DMS79 treated with DMSO at 0.1 percent for 48 hours (cell line): ENCODE results near the gene TUBAL3.
"Not testable (repeated sequence)": the region's sequence is repeated elsewhere in the genome, so short reads cannot be mapped to it uniquely, and the experiment has no call there.

Source experiments
- DNase-seq: peaks from one replicate; lab custom pipeline; 2025; lab: John Stamatoyannopoulos, UW

Gene TUBAL3

DNA sequence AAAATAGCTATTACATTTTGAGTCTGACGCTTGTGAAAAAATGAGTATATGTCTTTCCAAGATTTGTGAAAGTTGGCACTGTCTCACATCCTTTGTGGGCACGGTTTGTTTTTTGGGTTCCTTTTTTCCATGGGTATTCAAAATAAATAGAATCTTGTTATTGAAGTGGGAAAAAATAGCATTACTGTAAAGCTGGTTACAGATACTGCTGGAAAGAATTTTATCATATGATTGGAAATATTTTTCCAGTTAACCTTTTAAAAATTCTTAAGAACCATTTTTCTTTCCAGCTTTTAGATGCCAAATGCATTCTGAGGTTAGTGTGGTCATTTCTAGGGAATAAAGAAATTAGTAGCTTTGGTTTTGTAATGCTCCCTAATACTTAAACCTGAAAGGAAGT, 19.1 kb upstream of the TUBAL3 start:
- no peak for DNase-seq

DNA sequence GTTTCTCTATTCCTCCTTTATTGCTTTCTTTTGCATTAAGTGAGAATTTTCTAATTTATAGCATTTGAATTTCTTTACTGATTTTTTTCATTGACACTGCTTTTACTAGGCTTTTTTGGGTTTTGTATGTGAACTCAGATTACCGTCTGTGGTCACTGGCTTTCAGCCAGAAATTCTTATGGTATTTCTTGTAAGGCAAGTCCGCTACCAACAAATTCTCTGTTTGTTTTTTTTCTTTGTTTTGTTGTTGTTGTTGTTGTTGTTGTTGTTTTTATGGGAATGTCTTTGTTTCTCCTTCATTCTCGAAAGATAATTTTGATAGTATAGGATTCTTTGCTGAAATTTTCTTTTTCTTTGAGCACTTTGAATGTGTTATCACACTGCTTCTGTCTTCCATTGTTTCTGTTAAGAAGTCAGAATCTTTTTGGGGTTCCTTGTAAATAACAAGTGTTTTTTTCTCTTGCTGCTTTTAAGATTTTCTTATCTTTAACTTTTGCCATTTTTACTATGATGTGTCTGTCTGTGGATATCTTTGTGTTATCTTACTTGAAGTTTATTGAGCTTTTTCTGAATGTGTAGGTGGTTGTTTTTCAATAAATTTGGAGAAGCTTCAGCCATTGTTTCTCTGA, 15.0 kb upstream of the TUBAL3 start:
- no peak for DNase-seq

DNA sequence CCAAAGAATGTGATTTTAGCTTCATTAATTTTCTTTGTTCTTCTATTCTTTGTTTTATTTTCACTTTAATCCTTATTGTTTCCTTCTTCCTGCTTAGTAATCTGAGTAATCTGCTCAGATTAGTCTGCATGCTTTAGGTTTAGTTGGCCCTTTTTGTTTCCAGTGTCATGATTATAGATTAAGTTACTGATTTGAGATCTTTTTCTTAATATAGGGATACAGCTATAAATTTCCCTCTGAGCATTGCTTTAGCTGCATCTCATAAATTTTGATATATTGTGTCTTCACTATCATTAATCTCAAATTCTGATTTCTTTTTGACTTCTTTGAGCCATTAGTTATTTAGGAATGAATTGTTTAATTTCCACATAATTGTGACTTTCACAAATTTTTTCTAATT, 14.0 kb upstream of the TUBAL3 start:
- DNase-seq = no peak

DNA sequence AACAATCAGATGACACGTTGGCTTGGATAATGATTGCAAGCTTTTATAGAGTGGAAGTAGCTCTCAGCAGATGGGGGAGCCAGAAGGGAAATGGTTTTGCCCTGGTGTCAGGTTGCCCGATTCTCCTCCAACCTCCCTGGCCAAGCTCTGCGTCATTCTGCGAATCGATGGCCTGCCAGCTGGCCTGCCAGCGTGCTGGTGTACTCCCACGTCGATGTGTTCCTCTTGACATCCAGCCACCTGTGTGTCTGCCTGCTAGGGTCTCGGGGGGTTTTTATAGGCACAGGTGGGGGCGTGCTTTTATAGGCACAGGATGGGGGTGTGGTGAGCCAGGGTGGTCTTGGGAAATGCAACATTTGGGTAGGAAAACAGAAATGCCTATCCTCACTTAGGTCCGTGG, 12.4 kb upstream of the TUBAL3 start:
- DNase-seq = no peak

DNA sequence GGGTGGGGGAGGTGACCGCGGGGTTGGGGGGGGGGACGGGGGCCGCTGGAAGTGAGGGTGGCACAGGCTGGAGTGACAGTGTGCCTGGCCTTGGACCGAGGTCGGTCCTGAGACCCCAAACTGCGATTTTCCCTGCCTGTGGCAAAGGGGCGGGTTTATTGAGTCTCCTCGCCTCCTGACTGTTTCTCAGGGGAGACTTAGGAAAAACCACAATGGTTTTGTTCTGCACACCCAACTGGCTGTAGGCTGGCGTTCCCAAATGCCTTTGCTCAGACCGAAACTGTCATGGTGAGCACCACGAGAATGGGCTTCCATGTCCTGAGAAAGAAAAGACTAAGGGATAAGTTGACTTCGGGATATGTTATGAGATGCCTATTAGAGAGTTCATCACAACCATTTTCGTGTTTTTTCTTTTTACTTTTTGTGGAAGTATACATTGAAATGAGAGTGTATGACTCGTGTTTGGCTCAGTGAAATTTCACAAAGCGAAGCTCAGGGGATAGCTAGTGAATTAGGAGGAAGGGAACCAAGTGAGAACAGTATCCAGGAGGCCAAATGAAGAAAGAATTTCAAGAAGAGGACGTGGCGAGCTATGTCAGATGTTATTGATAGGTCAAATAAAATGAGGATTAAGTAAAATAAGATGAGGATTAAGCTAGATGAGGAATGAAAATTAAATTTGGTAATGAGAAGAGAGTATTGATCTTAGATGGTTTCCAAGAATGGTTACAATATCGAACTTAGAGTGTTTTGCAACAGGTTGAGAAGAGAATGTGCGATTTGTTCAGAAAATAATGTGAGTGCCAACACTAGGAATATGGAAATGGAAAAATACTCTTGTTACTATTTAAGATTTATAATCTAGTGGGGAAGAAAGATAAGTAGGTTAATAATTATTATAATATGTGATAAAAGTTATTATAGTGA, 8.6 kb upstream of the TUBAL3 start:
- peak; percentile 13 for DNase-seq

DNA sequence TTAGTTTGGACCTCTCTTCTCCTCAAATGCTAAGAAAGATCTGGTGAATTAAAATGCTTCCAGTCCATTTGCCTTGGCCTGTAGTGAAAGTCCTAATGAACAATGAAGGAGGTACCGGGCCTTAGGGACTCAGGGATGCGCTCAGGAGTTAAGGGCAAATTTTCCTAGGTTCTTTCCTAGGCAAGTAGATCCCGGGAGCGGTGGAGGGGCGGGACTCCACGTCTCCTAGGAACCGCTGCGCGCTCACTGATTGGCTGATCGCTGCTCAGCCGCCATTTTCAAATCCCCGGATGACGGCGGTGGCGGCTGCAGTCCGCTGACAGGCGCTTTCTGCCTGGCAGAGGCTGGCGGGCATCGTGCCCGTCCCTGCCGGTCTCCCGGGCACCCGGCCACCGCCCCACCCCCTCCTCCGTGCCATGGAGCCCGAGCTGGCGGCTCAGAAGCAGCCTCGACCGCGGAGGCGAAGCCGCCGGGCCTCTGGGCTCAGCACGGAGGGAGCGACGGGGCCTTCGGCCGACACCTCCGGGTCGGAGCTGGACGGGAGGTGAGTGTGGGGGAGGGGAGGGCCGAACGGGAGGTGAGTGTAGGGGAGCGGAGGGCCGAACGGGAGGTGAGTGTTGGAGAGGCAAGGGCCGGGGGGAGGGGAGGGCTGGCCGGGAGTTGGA, 7.8 kb upstream of the TUBAL3 start, which contains the start of gene NET1:
TSS of gene NET1 (plus strand) at position 281 of the 665 bp plus-strand sequence. CDS start at position 417, 136 bp downstream.
- DNase-seq = peak; percentile 66

DNA sequence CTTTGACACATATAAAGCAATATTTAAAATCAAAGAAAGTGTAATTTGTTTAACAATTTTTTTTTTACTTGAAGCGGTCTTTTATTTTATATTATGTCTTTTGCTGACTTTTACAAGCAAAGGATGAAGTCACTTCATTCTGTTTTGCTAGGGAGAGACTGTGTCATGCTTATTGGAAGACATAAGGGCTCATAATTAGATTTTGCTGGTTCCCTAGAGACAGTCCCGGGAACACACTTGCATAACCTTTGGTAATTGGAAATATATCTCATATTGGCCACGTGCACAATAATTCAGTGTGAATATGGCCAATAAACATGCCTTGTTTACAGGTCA, 7.3 kb upstream of the TUBAL3 start:
- no peak for DNase-seq

DNA sequence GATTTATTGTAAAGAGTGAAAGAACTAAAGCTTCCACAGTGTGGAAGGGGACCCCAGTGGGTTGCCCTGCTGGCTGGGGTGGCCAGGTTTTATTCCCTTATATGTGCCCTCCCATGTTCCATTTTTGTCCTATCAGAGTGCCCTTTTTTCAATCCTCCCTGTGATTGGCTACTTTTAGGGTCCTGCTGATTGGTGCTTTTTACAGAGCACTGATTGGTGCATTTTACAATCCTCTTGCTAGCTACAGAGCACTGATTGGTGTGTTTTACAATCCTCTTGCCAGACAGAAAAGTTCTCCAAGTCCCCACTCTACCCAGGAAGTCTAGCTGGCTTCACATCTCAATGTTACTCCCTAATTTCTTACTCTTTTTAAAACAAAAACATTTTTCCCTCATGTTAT, 6.2 kb upstream of the TUBAL3 start:
- DNase-seq = not testable (repeated sequence)

DNA sequence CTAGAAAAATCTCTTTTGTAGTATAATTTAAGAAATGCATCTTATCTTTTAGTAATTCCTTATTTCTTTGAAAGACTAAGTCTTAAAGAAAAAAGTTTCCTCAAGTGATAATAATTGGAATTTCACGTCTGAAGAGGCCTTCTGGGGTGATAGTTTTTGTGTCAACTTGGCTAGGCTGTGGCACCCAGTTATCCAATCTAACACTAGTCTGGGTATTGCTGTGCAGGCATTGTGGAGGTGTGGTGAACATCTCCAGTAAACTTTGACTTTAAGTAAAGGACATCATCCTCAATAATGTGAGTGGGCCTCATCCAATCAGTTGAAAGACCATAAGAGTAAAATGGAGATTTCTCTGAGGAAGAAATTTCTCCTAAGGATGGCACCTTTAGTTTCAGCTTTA, 2.3 kb upstream of the TUBAL3 start:
- no peak for DNase-seq

DNA sequence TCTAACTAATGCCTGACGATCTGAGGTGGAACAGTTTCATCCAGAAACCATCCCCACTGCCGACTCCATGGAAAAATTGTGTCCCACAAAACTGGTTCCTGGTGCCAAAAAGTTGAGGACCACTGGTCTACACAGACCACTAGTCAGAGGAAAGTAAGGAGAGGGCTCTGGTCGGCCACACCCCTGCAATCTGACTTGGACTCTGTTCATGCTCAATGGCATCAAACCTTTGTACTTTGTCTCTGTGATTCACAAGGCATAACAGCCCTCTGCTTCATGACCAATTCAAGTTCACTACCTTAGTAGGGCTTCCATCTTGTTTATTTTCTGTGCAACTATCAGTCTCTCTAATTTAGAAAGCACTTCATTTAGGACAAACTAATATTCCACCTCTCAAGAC, 1.8 kb downstream of the TUBAL3 start:
- no peak for DNase-seq

DNA sequence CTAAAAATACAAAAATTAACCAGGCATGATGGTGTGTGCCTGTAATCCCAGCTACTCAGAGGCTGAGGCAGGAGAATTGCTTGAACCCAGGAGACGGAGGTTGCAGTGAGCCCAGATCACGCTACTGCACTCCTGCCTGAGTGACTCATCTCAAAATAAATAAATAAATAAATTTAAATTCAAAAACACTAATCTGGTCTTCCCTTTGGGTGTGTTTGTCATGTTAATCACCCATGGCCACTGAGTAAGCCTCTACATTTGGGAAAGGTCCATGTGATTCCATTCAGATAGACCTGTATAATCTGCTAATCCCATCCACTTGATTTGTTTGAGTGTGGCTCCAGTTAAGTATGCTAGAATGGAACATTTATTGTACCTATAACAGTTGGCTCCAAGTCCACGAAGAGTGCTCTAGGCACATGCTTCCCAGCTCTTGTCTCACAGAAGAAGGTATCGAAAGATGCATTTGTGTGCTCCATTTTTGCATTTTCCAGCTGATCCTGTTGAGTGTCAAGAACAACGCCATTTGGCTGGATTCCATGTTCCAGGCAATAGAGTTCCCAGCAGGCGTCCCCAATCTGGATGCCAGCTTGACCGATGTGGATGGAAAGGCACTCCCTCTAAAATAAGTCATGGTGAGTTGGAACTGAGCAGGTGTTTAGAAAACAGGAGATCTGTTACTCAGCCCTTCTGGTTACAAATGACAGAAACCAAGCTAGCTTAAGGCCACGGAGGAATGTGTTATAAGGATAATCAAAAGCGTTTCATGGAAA, 4.0 kb downstream of the TUBAL3 start:
- DNase-seq = peak; percentile 89

DNA sequence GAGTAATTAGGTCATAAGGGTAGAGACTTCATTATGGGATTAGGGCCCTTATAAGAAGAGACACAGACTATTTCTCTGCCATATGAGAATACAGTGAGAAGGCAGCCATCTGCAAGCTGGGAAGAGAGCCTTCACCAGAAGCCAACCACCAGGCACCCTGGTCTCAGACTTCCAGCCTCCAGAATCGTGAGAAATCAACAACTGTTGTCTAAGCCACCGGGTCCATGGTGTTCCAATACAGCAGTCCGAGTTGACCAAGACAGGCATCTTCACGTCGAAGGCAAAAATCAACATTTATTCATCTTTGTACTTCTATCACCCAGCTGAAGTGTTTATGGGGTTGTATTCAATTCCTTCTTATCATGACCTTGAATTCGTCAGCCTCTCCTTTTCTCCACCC, 5.3 kb downstream of the TUBAL3 start:
- DNase-seq = no peak

DNA sequence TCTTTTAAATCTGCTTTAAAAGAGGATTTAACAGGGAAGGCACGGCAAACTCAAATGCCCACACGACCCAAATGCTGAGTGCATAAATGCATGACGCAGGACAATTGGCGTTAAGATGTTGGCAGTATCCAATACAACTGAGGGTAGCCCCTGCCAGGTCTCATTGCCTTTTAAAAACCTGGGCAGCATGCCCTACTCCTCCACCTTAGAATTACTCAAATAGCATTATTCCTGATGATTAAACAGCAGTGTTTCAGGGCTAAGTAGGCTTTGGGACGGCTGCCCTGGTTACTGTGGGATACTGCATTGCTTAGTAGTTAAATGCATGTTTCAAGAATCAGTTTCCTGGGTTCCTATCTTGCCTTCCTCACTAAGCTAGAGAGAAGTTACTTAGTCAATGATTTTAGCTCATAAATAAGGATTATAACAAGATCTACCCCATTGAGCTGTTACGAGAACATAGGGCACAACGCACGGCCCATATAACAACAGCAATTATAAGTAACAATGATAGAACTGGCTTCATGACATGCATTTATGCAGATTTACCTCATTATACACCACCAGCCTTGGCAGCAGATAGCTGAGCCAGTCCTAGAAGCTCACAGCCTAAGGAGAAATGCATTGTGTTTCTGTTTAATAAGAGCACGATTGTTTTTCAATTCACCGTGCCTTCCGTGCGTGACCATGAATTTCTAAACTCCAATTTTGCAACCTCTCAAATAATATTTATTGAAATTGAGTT, 7.9 kb downstream of the TUBAL3 start:
- peak; percentile 59 for DNase-seq

DNA sequence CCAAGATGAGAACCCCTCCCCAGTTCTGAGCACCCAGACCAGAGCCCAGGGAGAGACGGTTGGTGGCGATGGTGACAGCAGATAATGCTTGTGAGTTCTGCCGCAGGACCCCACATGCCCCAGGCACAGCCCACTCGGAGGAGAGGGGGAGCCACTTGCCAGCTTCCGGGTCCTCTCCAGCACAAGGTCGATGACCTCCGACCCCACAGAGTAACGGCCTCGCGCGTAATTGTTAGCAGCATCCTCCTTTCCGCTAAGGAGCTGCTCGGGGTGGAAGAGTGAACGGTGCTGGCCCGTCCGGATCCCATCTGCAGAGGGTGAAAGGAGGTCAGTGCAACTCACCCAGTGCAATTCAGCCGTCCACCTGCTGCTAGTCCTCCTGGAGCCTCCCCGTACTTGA, 9.5 kb downstream of the TUBAL3 start:
- no peak for DNase-seq

DNA sequence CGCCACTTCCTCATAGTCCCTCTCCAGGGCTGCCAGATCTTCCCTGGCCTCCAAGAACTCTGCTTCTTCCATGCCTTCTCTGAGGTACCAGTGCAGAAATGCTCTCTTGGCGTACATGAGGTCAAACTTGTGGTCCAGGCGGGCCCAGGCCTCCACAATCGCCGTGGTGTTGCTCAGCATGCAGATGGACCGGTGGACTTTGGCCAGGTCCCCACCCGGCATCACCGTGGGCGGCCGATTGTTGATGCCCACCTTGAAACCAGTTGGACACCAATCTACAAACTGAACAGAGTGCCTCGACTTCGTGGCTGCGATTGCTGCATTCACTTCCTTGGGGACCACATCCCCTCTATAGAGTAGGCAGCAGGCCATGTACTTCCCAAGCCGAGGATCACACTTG, 11.1 kb downstream of the TUBAL3 start:
- no peak for DNase-seq

DNA sequence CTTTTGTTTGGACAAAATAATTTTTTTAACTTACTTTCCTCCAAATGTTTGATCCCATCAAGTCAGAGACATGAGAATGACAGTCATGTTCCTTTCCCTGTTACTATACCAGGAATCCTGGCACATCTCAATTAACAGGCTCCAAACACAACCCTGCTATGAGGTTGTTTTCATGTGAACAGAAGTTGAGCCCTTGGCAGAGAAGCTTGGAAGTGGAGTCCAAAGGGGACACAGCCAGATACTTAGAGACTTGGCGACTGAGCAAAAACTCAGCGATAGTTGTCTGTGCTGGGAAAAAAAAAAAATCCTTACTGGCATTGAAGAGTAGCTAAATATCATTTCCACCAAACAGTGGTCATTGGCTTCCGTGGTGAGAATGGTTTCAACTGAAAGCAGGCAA, 12.8 kb downstream of the TUBAL3 start:
- DNase-seq = no peak

DNA sequence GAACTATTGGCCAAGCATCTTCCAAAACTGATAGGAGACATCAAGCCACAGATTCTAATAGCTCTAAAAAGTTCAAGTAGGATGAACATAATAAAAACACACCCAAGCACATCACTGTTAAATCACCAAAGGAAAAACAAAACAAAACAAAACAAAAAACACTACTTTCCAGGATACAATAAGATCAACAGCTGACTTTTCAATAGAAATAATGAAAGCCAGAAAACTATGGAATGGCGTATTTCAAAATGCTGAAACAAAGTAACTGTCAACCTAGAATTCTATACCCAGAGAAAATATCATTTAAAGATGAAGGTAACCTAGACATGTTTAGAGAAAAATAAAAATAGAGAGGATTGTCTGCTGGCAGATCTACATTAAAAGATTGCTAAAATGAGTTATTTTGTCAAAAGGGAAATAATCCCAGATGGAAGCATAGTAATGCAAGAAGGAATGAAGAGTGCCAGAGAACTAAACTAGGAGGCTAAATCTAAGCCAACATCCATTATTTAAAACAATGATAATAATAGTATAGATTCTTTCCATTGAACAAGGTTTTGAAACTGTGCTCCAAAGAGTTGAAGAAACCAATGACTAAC, 13.9 kb downstream of the TUBAL3 start:
- DNase-seq = no peak

DNA sequence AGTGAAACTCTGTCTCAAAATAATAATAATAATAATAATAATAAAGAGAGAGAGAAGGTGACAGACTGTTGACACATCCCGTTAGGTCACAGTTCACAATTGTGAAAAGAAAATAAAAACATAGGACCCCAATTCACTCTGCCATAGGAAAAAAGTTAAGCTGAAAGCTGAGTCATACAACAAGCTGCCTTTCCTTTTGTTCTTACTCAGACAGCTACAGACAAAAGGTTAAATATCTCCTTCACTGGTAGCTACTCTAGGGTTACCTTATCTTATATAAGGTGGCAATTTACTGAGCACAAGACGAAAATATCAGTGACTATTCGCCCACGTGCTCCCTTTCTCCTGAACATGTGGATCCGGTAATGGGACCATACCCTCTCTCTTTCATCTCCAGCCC, 17.5 kb downstream of the TUBAL3 start:
- DNase-seq = no peak

DNA sequence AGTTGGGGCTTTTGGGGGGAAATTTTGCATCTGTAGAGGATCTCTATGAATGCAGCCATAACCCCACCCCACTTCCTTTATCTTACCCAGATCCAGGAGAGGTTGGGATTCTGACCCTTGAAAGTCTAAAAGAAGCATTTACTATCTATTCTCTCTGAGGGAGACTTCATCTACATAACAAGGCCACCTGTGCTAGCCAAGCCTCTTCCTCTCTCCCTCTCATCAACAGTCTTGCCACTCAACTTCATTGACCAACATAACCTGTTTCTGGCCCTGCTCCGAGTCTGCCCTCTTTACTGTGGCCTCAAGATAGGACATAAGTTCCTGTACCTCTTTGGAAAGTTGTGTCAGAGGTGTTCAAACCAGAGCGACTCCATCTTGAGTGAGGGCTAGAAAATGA, 19.4 kb downstream of the TUBAL3 start:
- no peak for DNase-seq

DNA sequence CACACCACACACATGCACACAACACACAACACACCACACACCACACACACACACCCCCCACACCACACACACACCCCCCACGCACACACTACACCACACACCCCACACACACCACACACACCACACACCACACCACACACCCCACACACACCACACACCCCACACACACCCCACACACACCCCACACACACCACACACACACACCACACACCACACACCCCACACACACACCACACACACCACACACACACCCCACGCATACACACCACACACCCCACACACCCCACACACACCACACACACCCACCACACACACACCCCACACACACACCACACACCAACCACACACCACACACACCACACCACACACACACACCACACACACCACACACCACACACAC, 23.4 kb downstream of the TUBAL3 start:
- no peak for DNase-seq

DNA sequence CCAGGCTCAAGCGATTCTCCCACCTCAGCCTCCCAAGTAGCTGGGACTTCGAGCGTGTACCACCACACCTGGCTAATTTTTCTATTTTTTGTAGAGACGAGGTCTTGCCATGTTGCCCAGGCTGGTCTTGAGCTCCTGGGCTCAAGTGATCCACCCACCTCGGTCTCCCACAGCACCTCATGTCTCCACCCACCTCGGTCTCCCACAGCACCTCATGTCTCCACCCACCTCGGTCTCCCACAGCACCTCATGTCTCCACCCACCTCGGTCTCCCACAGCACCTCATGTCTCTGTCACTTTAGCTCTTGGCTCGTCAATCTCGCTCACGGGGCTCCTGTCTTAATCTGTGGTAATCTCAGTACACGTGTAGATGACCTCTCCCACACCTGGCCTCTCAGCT, 24.2 kb downstream of the TUBAL3 start:
- not testable (repeated sequence) for DNase-seq
